GM21423 (cell line): Measurements from ENCODE around the gene VILL.

Experiments used
- ATAC-seq: cut with Tn5 transposase; IDR thresholded peaks from one replicate; pipeline ENCODE4 v1.9.1; 2021; ENCODE audit warnings: mild to moderate bottlenecking, moderate library complexity; ENCODE audit not compliant: unreplicated experiment

The VILL gene

DNA sequence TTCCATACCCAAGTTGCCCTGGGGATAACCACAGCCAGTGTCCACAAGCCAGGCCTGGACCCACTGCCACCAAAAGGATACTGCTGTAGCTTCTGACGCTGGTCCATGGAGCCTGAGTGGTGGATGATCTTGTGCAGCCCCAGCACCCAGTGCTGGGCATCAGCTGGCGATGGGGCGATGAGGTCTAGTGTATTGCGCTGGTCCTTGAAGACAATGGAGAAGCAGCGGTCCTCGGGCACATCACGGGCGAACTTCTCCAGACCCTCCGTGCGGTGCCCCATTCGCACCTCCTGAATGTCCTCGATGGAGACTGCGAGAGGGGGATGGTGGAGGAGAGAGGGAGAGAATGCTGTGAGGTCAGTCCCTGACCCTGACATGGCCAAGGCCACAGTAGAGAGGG, 25.8 kb downstream of the VILL start:
- no peak for ATAC-seq

- ATAC-seq: no peak
Observed at GRCh38 chr3:38016847-38017444, 26.4 kb downstream of the VILL start.

- ATAC-seq: no peak
Observed at GRCh38 chr3:38017445-38018295, 27.1 kb downstream of the VILL start.

- ATAC-seq: no peak
Observed at GRCh38 chr3:38018296-38019266, 28.0 kb downstream of the VILL start.

- ATAC-seq: no peak
Observed at GRCh38 chr3:38019658-38020341, 29.2 kb downstream of the VILL start.

- no peak for ATAC-seq
Observed at GRCh38 chr3:38020342-38020726, 29.7 kb downstream of the VILL start.

- ATAC-seq: no peak
Observed at GRCh38 chr3:38021196-38021595, 30.6 kb downstream of the VILL start.

DNA sequence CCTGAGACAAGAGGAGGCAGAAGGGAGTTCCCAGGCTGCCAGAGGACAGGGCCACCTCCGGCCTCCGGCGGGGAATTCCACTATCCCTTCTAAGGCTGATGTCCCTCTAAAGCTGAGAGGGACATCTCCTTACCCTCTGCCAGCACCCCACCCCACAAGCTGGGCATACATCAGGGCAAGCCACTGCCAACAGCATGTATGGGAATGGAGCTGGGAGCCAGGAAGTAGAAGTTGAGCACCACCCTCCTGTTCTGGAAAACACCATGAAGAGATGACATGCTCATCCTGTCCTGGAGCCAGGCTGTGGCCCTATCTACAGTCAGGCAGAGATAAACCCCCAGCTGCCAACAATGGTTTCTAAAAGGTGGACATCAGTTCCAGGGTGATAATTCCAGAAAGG, 31.7 kb downstream of the VILL start:
- no peak for ATAC-seq

- ATAC-seq: no peak
Observed at GRCh38 chr3:38022896-38023709, 32.5 kb downstream of the VILL start.

DNA sequence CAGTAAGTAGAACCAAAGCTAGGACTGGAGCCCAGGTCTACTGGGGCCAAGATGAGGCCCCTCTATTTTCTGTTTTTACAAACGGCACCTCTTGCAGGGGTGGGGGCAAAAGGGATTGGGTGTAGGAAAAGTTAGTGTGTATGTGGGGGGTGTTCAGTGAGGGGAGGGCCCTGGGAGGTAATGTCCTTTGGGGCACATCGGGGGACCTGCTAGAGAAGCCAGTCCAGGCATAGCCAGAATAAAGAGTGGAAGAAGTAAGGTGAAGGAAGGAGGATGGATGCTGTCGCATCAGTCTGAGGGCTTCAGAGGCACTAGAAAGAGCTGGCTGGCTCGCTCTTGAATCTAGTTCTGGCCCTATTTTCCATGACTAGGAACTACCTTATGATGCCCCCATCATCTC, 36.3 kb downstream of the VILL start:
- no peak for ATAC-seq

DNA sequence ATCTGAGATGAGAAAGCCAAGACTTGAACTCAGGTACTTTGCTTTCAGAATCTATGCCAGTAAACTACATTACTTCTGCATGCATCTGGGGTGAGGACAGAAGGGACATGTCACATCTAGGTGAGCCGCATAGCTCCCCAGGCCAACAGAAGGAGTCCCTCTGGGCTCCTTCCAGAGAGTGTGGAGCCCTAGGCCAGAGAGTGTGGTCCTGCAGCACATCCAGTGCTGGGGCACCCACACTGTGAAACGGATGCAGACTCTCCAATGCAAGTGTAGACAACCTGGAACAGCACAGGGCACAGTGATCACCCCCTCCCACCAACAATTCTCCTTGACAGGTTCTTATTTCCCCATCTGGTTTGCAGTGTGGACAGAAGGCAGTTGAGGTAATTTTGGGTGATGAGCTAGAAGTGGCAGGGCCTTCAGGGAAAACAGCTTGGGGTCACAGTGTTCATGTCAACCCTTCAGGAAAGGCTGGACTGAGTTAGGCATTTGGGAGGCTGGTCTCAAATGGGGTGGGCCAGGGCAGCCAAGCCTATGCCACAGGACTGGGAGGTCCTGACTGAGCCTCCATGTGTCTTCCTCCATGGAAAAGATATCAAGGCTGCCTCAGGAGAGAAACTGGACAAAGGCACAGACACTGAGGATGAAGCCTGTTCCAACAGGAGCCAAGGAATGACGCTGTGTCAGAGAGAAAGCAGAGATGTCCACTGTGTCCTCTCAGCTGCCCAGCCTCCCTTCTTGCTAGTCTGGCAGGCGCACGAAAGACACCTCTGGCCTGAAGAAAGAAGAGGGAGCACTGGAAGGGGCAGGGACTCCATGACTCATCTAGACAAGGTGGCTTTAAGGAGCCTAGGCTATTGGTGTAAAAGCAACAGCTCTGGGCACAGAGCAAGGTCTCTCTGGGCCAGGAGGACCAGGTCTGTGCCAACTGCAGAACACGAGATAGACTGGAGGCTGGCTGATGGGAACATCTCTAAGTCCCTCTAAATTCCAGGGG, 37.2 kb downstream of the VILL start:
- no peak for ATAC-seq

DNA sequence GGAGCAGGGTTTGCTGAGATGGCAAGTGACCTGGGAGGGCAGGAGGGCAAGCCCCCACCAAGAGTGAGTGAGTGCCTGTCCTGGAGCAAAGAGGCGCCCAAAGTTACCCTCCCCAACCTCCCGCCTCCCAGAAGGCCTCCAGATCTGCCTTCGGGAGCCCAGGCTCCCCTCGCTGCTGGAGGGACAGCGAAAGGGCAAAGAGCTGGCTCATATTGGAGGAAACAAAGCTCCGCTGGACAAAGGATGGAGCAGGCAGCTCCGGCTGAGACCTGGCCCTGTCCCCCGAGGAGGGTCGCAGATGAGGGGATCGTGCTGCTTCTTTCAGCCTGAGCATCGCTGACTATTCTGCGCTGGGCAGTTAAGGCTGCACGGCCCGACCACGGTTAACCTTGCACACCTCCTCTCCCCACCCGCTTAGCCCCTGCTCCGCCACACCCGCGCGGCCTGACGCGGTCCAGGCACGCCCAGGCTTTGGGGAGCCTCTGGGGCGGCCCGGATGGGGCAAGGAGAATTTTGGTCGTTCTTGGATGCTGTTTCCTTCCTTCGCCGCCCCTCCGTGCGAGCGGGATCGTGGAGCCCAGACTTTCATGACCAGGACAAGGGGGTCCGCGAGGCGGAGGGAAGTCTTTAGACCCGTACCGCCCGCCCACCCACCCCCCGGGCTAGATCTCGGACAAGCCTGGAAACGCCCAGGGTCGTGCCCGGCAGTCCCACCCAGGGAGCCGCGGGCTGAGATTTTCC, 38.2 kb downstream of the VILL start:
- ATAC-seq: no peak

GRCh38 chr3:38029400-38030125, 39.0 kb downstream of the VILL start, which contains the start of gene PLCD1:
TSS of gene PLCD1 (minus strand) at chr3:38029642. CDS start at chr3:38029539, 103 bp downstream.
- ATAC-seq: no peak

DNA sequence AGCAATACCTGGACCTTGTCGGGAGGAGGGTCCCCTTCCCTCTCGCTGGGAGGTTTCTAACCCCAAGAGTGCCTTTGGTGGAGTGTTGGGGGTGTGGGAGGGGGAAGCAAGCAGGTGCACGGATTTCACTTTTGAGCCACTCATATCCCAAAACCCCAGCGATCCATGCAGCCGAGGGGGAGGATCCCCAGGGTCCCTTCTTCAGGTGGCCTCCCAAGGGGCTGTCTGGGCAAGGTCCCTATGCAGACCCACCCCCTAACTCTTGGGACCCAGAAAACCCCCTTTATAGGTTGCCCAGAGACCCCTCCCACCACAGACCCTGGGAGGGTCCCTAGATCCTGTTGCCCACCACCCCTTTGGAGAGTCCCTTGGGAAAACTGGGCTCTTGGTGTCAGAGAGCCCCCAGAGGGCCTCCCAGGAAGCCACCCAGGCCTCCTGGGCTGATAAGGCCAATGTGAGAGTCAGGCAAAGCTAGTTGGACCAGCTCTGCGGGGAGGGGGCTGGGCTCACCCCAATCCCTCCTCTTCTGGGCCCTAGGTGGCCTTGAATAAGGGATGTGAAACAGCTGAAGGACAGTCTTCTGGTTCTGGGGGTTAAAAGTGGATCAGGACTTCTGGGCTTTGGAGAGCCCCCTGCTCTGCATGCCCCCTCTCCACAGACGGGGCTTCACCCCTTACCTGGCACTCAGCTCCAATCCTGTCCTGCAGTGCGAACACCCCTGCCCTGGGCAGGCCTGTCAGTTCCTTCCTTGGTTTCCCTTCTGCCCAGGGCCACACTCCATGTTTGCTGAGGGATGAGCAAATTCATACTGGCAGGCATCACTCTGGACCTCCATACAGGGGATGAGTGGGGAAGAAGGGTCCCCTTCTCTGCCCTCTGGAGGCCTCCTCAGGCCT, 39.8 kb downstream of the VILL start:
- no peak for ATAC-seq

GRCh38 chr3:38031022-38031994, 40.7 kb downstream of the VILL start:
- no peak for ATAC-seq
